GM23338 (cell line): ENCODE results near the gene GJC1.

Experiments
- CREB1 ChIP-seq: fragments of 250-450 bp; sonication (Bioruptor Pico); IDR thresholded peaks from 2 replicates; pipeline ENCODE4 v1.5.0; 2020; ENCODE audit warnings: low read depth, mild to moderate bottlenecking, moderate library complexity
- CTCF ChIP-seq, 2 experiments: fragments of 200-600 bp in 1 of 2; sonication (generic) in 1 of 2; conservative IDR thresholded peaks; 2 replicates each; pipeline versions ENCODE4 v1.5.1 to v1.6.1; 2016 to 2017; ENCODE audit warnings: antibody characterized with exemption in 2 of 2, low read depth in 2 of 2, mild to moderate bottlenecking in 2 of 2, moderate library complexity in 1 of 2
- EZH2 ChIP-seq: fragments of 200-600 bp; sonication (generic); IDR thresholded peaks from one replicate; pipeline ENCODE4 v1.8.0; 2017; ENCODE audit warnings: antibody characterized with exemption, mild to moderate bottlenecking, low read depth; ENCODE audit not compliant: unreplicated experiment
- EZH2phosphoT487 ChIP-seq: fragments of 200-600 bp; sonication (generic); IDR thresholded peaks from one replicate; pipeline ENCODE4 v1.8.1; 2018; ENCODE audit warnings: antibody characterized with exemption; ENCODE audit not compliant: unreplicated experiment
- NANOG ChIP-seq: IDR thresholded peaks from 2 replicates; pipeline ENCODE4 v1.6.1; 2016; ENCODE audit warnings: antibody characterized with exemption, borderline replicate concordance
- POLR2AphosphoS5 ChIP-seq: IDR thresholded peaks from 2 replicates; pipeline ENCODE4 v1.6.1; 2016; ENCODE audit warnings: antibody characterized with exemption, low read depth
- ZNF331 ChIP-seq: fragments of 250-450 bp; sonication (Bioruptor Pico); IDR thresholded peaks from 2 replicates; pipeline ENCODE4 v1.5.0; 2020; ENCODE audit warnings: low read depth, mild to moderate bottlenecking, moderate library complexity
- TF ChIP-seq, protein P1 (sequence below): IDR thresholded peaks from one replicate; pipeline ENCODE4 v1.6.1; 2018; ENCODE audit warnings: antibody characterized with exemption; ENCODE audit not compliant: unreplicated experiment

GRCh38 chr17:44749980-44750318 is 80.1 kb downstream of the GJC1 start:
- no peak for TF ChIP-seq NANOG
- TF ChIP-seq CTCF (conservative IDR thresholded peaks at IDR 0.05; ENCODE audit: low read depth in 2 of 2) = no peak
- no peak for TF ChIP-seq EZH2phosphoT487
- no peak for TF ChIP-seq CREB1 (CRISPR knock-in tag)
- TF ChIP-seq POLR2AphosphoS5 = no peak
- TF ChIP-seq EZH2 = no peak
- TF ChIP-seq, protein P1, sequence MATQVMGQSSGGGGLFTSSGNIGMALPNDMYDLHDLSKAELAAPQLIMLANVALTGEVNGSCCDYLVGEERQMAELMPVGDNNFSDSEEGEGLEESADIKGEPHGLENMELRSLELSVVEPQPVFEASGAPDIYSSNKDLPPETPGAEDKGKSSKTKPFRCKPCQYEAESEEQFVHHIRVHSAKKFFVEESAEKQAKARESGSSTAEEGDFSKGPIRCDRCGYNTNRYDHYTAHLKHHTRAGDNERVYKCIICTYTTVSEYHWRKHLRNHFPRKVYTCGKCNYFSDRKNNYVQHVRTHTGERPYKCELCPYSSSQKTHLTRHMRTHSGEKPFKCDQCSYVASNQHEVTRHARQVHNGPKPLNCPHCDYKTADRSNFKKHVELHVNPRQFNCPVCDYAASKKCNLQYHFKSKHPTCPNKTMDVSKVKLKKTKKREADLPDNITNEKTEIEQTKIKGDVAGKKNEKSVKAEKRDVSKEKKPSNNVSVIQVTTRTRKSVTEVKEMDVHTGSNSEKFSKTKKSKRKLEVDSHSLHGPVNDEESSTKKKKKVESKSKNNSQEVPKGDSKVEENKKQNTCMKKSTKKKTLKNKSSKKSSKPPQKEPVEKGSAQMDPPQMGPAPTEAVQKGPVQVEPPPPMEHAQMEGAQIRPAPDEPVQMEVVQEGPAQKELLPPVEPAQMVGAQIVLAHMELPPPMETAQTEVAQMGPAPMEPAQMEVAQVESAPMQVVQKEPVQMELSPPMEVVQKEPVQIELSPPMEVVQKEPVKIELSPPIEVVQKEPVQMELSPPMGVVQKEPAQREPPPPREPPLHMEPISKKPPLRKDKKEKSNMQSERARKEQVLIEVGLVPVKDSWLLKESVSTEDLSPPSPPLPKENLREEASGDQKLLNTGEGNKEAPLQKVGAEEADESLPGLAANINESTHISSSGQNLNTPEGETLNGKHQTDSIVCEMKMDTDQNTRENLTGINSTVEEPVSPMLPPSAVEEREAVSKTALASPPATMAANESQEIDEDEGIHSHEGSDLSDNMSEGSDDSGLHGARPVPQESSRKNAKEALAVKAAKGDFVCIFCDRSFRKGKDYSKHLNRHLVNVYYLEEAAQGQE = no peak
- TF ChIP-seq ZNF331 (CRISPR knock-in tag) = no peak
